ENCODE results near the gene RNF144B.
"Not testable (repeated sequence)": the region's sequence is repeated elsewhere in the genome, so short reads cannot be mapped to it uniquely, and the experiment has no call there.

Gene RNF144B

GRCh38 chr6:18371656-18372055, 15.5 kb upstream of the RNF144B start:
- no peak for DNase-seq

- DNase-seq, result no peak
Observed at GRCh38 chr6:18380158-18380836, 6.9 kb upstream of the RNF144B start.

GRCh38 chr6:18380851-18381250, 6.3 kb upstream of the RNF144B start:
- DNase-seq, result no peak

- no peak for DNase-seq
Observed at GRCh38 chr6:18383441-18383840, 3.7 kb upstream of the RNF144B start.

GRCh38 chr6:18384621-18385020, 2.5 kb upstream of the RNF144B start:
- DNase-seq, result no peak

- no peak for DNase-seq
Observed at GRCh38 chr6:18386298-18386976, 713 bp upstream of the RNF144B start.

GRCh38 chr6:18388271-18388670, 1.1 kb downstream of the RNF144B start:
- no peak for DNase-seq

GRCh38 chr6:18388942-18389341, 1.8 kb downstream of the RNF144B start:
- DNase-seq, result no peak

- DNase-seq, result no peak
Observed at GRCh38 chr6:18389479-18389878, 2.3 kb downstream of the RNF144B start.

GRCh38 chr6:18390476-18390875, 3.3 kb downstream of the RNF144B start:
- no peak for DNase-seq

GRCh38 chr6:18391023-18391422, 3.9 kb downstream of the RNF144B start:
- DNase-seq, result no peak

GRCh38 chr6:18392346-18392877, 5.3 kb downstream of the RNF144B start:
- no peak for DNase-seq

- DNase-seq, result no peak
Observed at GRCh38 chr6:18393698-18394097, 6.5 kb downstream of the RNF144B start.

GRCh38 chr6:18395177-18395855, 8.2 kb downstream of the RNF144B start:
- no peak for DNase-seq

GRCh38 chr6:18395856-18396197, 8.7 kb downstream of the RNF144B start:
- DNase-seq, result no peak

- no peak for DNase-seq
Observed at GRCh38 chr6:18397701-18398100, 10.6 kb downstream of the RNF144B start.

- DNase-seq, result not testable (repeated sequence)
Observed at GRCh38 chr6:18398225-18398624, 11.1 kb downstream of the RNF144B start.

GRCh38 chr6:18400831-18401446, 13.8 kb downstream of the RNF144B start:
- no peak for DNase-seq

- DNase-seq, result not testable (repeated sequence)
Observed at GRCh38 chr6:18404965-18405364, 17.8 kb downstream of the RNF144B start.

- no peak for DNase-seq
Observed at GRCh38 chr6:18405477-18406293, 18.5 kb downstream of the RNF144B start.

- DNase-seq, result peak; percentile 23
Observed at GRCh38 chr6:18406955-18407749, 20.0 kb downstream of the RNF144B start.

- DNase-seq, result not testable (repeated sequence)
Observed at GRCh38 chr6:18409602-18410001, 22.5 kb downstream of the RNF144B start.
